Tibial nerve (tissue), 4 donors: Measurements from ENCODE around the gene SMYD3.

Experiments used
- CTCF ChIP-seq, 5 experiments: fragments of 200-600 bp in 3 of 5; fragments of 450-650 bp in 2 of 5; sonication (generic) in 3 of 5; IDR thresholded peaks; one replicate each; pipeline ENCODE4 v1.5.1; 2016 to 2019; ENCODE audit warnings: antibody characterized with exemption in 5 of 5, mild to moderate bottlenecking in 3 of 5, moderate library complexity in 2 of 5
- EP300 ChIP-seq, 2 donors: sonication (generic); formaldehyde crosslinking; IDR thresholded peaks; one replicate each; pipeline ENCODE4 v1.6.1; 2017; ENCODE audit warnings: antibody characterized with exemption in 2 of 2, mild to moderate bottlenecking in 1 of 2
- POLR2A ChIP-seq, 2 donors: fragments of 450-650 bp; IDR thresholded peaks; one replicate each; pipeline ENCODE4 v1.6.1; 2017; ENCODE audit warnings: antibody characterized with exemption in 2 of 2, mild to moderate bottlenecking in 2 of 2, moderate library complexity in 2 of 2

GRCh38 chr1:246012341-246012740, 494.7 kb downstream of the SMYD3 start:
- TF ChIP-seq POLR2A (IDR thresholded peaks at IDR 0.05) (no peak), CTCF (IDR thresholded peaks at IDR 0.05) (peak; percentile 16 to 39 (median 24)), EP300 (IDR thresholded peaks at IDR 0.05) (no peak)
